Astrocyte of the spinal cord (primary cell): ENCODE results near the gene ATXN3L.

ENCODE experiments used
- DNase-seq: peaks from one replicate; pipeline ENCODE4 v3.0.0; 2011; ENCODE audit warnings: low read depth, low spot score
- H3K4me3 ChIP-seq: 2 replicates; pipeline ENCODE4 v1.5.1; 2011; ENCODE audit warnings: low read depth, mild to moderate bottlenecking, low read length, moderate library complexity
- CTCF ChIP-seq: IDR thresholded peaks from 2 replicates; pipeline ENCODE4 v1.5.1; 2012; ENCODE audit warnings: low read depth, mild to moderate bottlenecking, low read length, inconsistent platforms
- in situ Hi-C: cut with HindIII; loops from 2 replicates; pipeline ENCODE4 v1.10.0; 2017; ENCODE audit warnings: low sequenced_read_pairs

The ATXN3L gene

DNA sequence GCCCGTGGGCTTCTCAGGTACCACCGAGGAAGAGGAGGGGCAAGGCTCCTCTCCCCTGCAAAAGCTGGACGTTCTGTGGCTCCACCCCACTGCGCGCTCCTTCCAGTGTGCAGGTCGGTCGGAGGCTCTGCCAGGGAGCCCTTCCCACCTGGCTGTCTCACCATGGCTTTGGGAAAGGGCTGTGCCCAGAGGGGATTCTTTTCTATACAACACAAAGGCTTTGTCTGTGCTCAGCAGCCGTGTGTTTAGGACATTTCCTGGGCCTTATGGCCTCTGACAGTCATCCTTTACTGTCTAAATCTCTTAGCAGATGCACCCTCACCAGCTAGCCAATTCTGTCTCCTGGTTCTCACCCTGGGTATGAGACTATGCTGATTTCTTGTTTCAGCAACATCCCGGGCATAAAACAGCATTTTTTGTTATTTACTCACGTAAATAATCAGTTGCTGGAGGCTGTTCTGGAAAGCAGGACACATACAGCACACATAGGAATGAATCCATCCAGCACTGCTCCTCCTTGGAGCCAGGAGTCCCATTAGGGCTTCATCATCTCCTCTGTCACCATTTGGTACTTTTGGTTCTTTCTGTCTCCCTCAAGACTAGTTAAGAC lies 20.4 kb upstream of the ATXN3L start:
- H3K4me3 ChIP-seq, result no peak overlapping the region
- DNase-seq, result no peak
- in situ Hi-C loops, result no loop called here
- TF ChIP-seq CTCF, result no peak

- TF ChIP-seq CTCF, result no peak
- no peak for DNase-seq
- H3K4me3 ChIP-seq, result no peak overlapping the region
- in situ Hi-C loops, result no loop called here
Measured at GRCh38 chrX:13339607-13340006, 19.8 kb upstream of the ATXN3L start.

DNA sequence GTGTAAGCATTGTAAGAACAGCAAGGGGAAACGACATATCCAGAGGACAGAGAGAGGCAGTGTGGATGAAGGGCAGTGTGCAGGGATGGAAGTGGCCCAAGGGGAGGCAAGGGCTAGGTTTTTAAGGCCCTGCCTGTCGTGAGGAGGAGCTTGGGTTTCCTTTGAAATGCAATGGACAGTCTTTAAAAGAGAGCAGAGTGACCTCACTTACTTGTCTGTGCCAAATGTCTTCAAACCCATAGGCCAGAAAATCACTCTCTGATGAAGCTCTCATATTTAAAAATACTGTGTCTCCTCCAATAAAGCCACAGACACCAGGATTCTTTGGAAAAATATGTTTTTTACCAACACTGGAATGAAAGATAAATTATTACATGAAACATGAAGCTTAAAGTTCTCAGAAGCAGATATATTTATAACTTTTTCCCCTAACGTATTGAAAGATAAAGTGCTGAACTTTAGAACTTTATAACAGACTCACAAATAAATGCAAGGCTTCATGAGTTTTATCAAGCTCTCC lies 19.2 kb upstream of the ATXN3L start:
- H3K4me3 ChIP-seq, result no peak overlapping the region
- no peak for TF ChIP-seq CTCF
- no peak for DNase-seq
- in situ Hi-C loops, result no loop called here

DNA sequence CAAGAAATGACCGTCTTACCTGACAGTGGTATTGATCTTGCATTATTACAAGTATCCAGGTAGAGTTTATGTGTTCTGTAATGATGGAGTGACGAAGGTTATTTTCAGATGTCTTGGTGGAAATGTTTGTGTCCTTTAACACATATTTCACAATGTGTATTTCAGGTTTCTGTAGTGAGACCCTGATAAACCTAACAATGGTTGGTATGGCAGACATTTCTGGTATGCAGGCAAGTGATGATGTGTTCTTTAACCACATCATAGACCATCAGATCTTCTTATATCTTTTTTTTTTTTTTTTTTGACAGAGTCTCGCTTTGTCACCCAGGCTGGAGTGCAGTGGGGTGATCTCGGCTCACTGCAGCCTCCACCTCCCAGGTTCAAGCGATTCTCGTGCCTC lies 14.6 kb upstream of the ATXN3L start:
- in situ Hi-C loops, result no loop called here
- no peak for TF ChIP-seq CTCF
- DNase-seq, result no peak
- no peak overlapping the region for H3K4me3 ChIP-seq

DNA sequence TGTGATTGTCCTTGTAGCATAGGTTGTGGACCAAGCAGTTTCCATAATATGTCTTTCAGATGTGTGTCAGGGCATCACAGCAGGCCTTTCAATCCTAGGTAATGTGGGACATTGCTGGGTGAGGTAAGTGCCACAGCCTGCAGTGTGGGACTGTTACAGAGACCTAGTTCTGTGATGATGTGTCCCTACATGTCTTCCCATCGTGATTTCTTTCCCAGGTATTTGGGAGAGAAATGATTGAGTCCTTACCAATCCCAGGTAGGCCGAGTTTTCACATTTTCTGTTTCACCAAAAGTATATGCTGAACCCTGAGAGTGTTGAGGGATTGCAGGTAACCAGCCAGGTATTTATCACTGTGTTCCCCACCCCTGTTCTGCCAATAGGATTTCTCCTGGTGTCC lies 10.6 kb upstream of the ATXN3L start:
- in situ Hi-C loops, result no loop called here
- no peak for DNase-seq
- H3K4me3 ChIP-seq, result no peak overlapping the region
- TF ChIP-seq CTCF, result no peak

DNA sequence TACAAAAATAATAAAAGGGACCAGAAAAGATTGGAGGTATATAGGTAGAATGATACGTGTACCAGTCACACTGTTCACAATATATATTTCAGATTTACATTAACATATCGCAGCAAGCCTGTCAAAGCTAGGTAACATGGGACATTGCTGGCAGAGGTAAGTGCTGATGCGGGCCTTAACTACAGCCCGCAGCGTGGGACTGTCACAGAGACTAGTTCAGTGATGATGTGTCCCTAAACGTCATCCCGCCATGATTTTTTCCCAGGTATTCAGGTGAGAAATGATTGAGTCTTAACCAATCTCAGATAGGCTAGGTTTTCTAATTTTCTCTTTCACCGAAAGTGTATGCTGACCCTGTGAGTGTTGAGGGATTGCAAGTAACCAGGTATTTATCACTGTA lies 7.8 kb upstream of the ATXN3L start:
- in situ Hi-C loops, result no loop called here
- no peak for TF ChIP-seq CTCF
- no peak overlapping the region for H3K4me3 ChIP-seq
- DNase-seq, result no peak

GRCh38 chrX:13323241-13323640 lies 3.4 kb upstream of the ATXN3L start:
- no peak for DNase-seq
- TF ChIP-seq CTCF, result no peak
- H3K4me3 ChIP-seq, result no peak overlapping the region
- in situ Hi-C loops, result no loop called here
